Stromal cell of bone marrow (primary cell): ENCODE data around the gene TKFC.

Source experiments
- DNase-seq: peaks from one replicate; pipeline ENCODE4 v3.0.0-alpha.2; 2012; ENCODE audit warnings: low read depth

TKFC gene

DNA sequence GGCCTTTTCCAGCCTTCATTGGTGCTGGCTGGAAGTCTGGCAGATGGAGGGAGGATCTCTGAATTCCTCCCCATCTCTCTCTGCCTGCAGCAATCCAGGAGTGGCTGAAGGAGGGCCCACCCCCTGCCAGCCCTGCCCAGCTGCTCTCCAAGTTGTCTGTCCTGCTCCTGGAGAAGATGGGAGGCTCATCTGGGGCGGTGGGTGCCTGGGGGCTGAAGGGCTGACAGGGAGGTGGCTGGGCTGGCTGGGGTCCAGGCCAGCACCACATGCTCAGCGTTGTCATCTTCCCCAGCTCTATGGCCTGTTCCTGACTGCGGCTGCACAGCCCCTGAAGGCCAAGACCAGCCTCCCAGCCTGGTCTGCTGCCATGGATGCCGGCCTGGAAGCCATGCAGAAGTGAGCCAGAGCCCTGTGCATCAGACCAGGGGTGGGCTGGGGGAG lies 12.2 kb downstream of the TKFC start:
- DNase-seq = no peak

DNA sequence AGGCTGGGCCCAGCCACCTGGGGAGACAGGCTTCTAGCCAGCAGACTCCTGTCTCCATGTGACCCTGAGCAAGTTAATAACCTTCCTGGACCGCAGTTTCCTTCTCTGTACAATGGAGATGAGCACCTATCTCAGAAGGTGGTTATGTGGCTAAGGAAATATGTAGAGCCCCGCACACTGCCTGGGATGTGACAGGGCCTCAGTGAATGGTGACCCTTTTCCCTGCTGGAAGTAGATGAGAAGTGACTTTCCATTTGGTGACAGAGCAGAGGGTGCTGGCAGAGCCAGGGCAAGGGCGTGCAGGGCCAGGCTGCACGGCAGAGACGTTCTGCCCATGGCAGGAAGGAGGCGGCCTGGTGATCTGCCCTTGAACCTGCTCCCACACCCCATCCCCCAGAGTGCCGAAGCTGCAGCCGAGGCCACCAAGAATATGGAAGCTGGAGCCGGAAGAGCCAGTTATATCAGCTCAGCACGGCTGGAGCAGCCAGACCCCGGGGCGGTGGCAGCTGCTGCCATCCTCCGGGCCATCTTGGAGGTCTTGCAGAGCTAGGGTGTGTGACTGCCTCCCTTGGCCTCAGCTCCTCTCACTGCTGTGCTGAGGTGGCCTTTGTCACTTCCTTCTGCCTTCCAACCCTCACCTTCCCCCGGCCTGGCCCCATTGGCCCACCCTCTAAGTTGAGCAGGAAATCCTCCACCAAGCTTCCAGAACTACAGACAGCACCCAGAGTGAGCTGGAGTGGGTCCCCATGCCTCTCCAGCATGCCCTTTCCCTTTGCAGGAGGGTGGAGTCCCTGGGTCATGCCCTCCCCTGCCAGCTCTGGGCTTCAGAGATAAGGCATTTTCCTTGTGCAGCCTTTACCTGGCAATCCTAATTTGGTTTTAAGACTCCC lies 13.2 kb downstream of the TKFC start:
- no peak for DNase-seq

DNA sequence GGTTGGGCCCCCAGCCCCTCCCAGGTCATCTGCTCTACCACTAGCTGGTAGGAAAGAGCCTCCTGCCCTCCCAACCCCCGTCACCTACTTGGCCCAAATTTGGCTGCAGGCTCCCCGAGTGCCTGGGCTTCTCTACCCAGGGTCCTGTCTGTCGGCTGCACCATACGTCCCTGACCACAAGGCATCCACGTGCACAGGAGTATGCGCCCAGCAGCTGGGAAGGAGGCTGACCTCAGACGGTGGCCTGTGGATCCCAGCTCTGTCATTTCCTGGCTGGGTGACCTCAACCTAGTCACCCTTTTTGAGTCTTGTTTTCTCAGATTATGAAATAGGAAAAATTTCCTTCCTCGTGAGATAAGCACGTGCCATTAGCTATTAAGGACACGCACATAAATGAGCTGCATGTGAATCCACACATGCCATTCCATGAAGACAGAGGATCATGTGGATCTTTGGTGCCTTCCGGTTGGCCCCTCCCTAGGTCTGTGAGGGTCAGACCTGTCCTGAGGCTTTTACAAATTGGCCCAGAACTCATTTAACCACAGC lies 15.0 kb downstream of the TKFC start:
- no peak for DNase-seq

DNA sequence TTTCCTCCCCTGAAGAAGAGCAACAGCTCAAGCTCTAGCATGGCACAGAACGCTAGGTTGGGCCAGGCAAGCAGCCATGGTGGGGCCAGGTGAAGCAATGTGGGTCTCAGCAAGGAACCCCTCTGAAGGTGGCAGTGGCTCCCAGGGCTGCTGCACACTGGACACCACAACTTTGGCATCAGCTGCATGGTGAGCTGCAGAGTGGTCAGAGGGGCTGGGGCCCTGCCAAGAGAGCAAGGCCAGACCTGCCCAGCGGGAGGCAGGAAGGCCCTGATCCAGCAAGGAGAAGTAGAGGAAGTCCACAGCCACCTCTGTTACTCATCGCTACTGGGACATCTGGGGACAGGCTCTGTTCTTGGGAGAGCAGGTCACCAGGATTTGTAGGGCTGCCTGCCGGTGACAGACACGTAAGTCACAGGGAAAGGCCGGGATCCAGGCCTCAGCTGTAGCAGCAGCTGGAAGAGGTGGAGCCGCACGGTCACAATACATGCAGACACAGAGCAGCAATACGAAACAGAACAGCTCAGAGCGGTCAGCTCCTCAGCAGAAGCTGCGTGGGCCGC lies 16.2 kb downstream of the TKFC start:
- no peak for DNase-seq

DNA sequence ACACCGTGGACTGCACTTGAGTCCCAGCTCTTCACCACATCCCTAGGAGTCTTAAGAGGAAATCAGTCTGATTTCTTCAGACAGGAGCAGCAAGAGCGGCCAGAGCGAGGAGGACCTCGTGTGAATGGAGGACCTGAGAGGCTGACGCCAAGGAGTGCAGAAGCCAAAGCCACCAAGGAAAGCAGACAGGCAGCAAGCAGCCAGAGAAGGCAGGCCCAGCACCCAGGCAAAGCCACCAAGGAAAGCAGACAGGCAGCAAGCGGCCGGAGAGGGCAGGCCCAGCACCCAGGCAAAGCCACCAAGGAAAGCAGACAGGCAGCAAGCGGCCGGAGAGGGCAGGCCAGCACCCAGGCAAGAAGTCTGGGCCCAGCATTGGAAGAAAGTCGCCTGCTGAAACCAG lies 16.9 kb downstream of the TKFC start:
- no peak for DNase-seq

DNA sequence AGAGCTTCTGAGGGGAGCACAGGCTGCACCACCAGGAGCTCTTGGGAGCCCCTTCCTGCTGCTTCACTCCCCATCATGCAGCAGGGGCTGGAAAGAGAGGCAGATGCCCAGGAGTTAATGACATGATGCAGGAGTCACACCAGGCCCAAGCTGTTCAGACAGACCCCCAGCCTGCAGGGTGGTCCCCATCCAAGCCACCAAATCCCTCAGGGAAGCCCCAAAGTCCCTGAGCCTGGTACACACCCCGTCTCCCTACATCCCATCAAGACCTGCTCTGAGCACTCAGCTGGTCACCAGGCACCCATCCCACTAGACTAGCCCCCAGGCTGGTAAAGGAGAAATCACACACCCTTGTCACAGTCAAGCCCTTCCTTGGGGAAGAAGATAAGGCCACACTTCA lies 17.3 kb downstream of the TKFC start:
- no peak for DNase-seq

DNA sequence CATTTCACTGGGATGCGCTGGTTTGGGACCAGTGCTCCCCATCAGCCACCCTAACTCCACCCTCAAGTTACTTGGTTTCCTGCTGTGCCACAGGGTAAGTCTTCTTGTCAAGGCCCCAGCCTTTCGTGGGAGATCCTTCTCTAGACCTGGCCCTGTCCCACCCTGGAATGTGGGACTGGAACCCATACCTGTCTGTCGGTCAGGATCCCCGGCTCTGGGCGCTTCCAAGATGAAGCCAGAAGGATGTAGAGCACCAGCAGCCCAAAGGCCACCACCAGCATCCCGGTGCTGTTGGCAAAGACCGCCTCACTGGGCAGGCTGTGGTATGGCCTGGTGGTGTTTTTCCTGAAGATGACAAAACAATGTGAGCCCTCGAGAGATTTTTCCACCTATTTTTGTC lies 17.8 kb downstream of the TKFC start:
- DNase-seq = no peak

DNA sequence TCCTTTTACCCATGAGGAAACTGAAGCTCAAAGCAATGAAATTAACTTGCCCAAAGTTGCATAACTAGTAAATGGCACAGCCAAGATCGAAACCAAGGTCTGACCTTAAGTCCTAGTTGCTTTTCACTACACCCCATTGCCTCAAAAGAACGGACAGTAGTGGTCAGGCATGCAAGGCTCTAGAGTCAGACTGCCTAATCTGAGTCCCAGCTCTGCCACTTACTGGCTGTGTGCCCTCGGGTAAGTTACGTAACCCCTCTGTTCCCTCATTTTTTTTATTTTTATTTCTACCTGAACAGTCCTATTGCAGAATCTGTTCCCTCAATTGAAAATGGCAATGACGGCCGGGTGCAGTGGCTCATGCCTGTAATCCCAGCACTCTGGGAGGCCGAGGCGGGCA lies 19.0 kb downstream of the TKFC start:
- no peak for DNase-seq

DNA sequence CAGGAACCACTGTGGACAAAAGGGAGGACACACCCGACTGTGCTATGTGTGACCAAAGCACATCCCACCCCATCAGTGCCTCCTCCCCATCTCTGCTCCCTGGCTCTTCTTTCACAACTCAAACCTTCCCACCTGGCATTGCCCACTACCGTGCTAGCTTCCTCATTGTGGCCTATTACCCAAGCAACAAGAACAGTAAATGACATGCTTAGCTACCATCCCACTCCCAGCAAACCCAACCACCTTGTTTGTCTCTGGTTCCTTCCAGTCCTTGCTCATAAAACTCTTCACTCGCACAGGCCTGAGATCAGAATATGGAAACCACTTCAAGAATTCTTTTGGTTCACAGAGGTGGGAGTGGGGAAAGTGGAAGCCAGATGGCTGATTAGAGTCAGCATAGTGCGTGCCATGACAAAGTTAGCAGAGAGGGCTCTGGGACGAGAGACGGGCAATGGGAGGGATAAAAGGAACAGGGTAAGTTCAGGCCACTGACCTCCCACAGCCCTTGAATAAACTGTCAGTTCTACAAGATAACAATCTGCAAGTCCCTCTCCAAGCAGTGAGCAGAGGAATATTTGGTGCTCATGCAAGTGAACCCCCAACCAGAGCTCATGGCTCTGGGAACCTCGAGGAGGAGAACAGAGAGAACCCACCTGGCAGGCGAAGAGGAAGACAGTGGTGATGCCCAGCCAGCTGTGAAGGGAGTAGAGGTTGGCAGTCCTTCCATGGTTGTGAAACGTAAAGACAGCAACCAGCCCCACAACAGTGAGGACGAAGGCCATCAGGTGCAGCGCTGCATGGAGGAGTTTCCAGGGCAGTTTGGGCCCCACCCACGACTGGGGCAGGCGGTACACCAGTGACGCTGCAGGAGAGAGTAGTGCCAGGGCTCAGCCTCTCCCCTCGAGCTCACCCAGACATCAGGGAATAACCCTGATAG lies 20.4 kb downstream of the TKFC start:
- no peak for DNase-seq

DNA sequence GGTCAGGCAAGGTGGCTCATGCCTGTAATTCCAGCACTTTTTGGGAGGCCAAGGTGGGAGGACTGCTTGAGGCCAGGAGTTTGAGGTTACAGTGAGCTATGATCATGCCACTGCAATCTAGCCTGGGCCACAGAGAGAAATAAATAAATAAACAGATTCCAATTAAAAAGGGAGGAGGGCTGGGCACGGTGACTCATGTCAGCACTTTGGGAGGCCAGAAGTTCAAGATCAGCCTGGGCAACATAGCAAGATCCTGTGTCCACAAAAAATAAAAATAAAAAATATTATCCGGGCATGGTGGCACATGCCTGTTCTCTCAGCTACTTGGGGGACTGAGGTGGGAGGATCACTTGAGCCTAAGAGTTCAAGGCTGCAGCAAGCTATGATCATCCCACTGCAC lies 21.2 kb downstream of the TKFC start:
- DNase-seq = no peak

DNA sequence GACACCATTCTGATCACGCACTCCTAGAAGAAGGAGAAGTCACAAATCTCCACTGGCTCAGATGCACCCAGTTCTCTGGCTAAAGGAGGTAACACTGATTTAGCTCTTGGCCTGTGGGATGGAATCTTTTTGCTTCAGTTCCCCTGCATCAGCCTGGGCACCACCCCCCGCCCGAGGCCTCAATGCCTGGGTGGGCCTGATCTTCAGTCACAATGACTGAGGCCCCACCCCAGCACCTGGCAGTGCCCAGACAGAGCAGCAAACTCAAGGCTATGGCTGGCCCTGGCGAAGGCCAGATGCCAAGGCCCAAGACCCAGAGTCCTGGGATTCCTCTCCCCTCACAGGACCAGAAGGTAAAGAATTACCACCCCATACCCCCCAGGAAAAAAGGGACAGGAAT lies 23.7 kb downstream of the TKFC start:
- no peak for DNase-seq

DNA sequence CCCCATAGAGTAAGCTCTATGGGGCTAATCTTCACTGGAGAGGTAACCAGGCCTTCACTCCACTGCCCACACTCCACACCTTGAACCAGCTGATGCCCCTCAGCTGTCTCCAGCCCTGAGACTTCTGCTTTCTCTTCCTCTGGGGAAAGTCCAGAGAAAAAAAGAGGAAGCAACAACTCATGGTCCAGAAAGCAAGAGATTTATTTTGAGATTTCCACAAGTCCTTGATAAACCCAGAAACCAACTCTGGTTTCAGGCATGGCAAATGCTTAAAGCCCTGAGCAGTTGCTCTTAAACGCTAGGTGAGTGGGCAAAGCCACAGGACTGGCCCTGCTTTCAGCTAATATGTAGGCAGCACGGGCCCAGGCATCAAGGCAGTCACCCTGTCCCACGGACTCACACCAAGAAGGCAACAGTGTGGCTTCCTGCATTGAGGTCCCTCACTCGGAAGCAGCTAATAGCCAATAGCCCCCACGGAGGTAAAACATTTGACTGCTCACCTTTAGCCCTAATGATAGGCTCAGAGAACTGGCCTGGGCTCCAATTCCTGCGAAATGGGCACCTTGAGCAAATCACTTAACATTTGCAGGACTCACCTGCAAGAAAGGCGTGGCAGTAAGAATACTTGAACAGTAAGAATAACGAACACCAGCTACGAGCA lies 24.3 kb downstream of the TKFC start:
- no peak for DNase-seq

DNA sequence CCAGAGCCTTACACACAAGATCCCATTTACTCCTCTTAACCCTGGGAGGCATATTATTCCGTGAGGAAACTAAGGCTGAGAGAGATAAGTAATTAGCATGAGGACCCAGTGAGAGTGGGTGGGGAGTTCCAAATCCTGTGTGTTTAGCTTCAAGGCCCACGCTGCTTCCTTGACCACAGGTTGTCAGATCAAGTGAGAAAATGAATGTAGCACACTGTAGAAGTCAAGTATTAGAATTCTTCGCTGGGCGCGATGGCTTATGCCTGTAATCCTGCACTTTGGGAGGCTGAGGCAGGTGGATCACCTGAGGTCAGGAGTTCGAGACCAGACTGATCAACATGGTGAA lies 24.8 kb downstream of the TKFC start:
- DNase-seq = no peak

DNA sequence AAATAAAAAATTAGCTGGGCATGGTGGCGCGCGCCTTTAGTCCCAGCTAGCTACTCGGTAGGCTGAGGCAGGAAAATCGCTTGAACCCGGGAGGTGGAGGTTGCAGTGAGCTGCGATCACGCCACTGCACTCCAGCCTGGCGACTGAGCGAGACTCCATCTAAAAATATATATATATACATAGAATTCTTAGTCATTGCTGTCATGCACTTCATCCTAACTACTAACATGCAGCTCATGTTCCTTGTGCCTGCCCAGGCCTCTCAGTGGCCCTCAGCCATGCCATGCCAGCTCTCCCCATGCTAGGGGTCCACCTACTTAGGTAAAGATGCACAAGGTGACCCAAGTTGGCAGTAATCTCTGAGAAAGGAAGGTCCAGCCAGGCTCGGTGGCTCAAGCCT lies 25.5 kb downstream of the TKFC start:
- no peak for DNase-seq

DNA sequence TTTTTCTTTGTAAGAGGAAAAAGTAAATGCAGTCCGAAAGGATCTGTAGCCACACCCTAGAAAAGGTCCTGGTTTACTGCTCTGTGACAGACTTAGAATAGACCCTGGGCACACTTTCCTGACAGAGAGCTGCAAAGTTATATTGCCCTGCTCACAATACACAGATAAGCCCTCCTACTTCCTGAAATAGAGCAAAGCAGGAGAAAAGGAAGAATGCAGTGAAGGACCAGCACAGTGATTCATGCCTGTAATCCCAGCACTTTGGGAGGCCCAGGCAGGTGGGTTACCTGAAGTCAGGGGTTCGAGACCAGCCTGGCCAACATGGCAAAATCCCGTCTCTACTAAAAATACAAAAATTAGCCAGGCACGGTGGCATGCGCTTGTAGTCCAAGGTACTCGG lies 26.5 kb downstream of the TKFC start:
- no peak for DNase-seq

DNA sequence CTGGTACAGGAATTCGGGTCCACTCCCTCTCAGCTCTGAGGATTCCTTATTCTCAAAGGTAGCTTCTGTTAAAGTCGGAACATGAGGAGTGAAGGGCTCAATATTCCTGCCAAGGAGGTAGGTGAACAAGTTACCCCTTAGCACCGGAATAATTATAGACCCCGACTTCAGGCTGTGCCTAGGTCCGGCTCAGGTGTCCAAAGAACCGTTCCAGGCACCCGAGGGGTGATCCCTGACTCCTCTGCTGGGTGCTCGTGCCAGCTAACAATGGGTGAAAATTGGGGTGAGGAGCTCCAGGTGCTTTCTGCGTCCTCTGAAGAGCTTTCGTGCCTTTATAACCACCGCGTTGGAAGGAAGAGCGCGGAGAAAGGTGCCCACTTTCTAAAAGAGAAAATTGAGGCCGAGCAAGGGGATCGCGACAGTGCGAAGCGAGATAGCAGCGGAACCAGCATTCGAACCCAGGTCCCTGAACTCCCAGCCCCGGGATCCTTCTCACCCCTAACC lies 28.3 kb downstream of the TKFC start:
- no peak for DNase-seq

DNA sequence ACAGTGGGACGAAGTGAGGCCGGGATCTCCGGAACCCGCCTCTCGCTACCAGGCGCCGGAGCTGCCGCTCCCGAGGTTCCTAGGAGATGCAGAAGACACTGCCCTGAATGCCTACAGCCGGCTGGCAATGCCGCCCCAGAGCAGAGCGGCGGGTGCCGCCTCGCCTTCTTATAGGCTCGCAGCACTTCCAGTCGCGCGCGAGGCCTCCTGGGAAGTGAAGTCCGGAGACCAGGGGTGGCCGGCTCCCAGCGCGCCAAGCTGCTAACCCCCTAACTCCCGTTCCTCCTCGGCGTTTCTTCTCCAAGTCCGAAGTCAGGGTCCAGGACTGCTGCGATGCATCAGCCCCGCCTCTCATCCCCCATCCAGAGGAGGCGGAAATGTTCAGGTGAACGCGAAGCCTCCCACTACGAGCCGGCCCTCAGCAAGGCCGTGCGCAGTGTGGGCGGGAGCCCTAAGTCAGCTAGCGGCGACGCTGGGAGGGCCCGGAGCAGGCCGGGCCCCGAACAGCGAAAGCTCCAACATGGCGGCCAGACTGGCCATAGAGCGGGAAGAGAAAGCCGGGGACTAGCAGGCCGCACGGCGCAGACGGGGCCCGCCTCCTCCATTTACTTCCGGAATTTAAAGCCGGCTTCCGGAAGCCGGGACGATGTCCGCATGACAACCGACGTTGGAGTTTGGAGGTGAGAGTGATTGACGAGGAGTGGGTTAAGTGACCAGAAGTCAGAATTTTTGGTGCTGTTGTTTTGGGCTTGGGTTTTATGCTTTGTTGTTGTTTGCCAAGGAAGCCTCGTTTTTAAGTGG lies 28.9 kb downstream of the TKFC start, which contains the start of the genes CYB561A3 and TMEM138:
TSS of gene CYB561A3 (minus strand) at position 142 of the 801 bp plus-strand sequence. CDS start 5,169 bp downstream, outside the sequence.
TSS of gene TMEM138 (plus strand) at position 634 of the 801 bp plus-strand sequence. CDS start 2,017 bp downstream, outside the sequence.
- peak; percentile 87 for DNase-seq

DNA sequence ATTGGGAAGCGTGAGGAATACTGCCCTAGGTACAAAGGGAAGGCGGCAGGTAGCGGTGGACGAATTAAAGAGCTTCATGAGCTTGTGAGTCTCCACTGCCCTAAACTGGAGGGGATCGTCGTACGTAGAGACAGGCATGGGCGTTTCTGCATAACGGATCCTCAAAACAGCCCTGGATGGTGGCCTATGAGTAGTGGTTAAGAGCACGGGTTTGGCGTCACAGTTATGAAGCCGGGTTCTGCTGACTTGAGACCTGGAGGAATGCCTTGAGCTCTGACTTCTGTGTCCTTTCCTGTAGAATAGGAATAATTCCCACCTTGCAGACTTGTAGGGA lies 29.5 kb downstream of the TKFC start:
- peak; percentile 33 for DNase-seq

DNA sequence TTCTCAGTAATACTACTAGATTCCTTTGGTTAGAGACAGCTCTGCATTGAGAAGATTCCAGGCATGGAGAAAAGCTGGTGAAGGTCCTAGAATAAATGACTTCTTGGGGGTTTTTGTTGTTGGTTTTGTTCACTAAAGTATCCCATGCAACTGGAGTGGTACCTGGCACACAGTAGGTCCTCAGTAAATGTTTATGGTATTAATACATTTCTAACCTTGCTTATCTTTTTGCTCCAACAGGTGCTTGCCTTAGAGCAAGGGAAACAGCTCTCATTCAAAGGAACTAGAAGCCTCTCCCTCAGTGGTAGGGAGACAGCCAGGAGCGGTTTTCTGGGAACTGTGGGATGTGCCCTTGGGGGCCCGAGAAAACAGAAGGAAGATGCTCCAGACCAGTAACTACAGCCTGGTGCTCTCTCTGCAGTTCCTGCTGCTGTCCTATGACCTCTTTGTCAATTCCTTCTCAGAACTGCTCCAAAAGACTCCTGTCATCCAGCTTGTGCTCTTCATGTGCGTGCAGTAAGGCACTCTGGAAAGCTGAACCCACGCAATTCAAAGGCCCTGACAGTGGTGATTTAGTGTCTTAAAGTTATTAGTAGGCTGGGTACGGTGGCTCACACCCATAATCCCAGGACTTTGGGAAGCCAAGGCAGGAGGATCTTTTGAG lies 31.1 kb downstream of the TKFC start:
- no peak for DNase-seq

DNA sequence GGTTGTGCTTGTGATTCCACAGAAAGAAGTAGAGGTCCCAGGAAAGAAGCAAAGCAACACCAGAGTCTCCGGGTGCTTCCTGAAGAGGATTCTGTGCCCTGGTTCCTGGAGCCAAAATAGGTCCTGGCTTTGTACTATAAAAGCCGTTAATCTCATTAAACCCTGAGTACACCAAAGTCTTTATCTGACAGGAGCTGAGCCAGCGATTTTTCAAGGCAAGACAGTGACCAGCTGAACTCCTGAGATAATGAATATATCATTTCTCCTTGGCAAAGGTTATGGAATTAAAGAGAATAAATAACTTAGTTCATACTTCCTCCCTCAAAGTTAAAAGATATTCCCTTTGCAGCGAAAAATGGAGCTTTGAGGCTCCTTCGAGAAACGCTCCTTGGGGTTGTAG lies 34.4 kb downstream of the TKFC start:
- no peak for DNase-seq
